ENCODE results near the gene DHRS2.

DHRS2 gene

GRCh38 chr14:23613242-23614070 lies 22.7 kb upstream of the DHRS2 start:
- DNase-seq: no peak

GRCh38 chr14:23614395-23614828 lies 21.8 kb upstream of the DHRS2 start:
- DNase-seq: no peak

GRCh38 chr14:23615856-23616255 lies 20.3 kb upstream of the DHRS2 start:
- DNase-seq: no peak

GRCh38 chr14:23617539-23617938 lies 18.6 kb upstream of the DHRS2 start:
- no peak for DNase-seq

GRCh38 chr14:23618415-23618988 lies 17.7 kb upstream of the DHRS2 start:
- DNase-seq: no peak

- DNase-seq: no peak
Measured at GRCh38 chr14:23620177-23620702, 15.9 kb upstream of the DHRS2 start.

- no peak for DNase-seq
Measured at GRCh38 chr14:23621204-23621931, 14.8 kb upstream of the DHRS2 start.

- DNase-seq: no peak
Measured at GRCh38 chr14:23621932-23622730, 14.0 kb upstream of the DHRS2 start.

GRCh38 chr14:23622990-23623389 lies 13.2 kb upstream of the DHRS2 start:
- DNase-seq: no peak

GRCh38 chr14:23623962-23624361 lies 12.2 kb upstream of the DHRS2 start:
- DNase-seq: no peak

- DNase-seq: no peak
Measured at GRCh38 chr14:23624830-23625404, 11.2 kb upstream of the DHRS2 start.

GRCh38 chr14:23626946-23627345 lies 9.2 kb upstream of the DHRS2 start:
- no peak for DNase-seq

- DNase-seq: no peak
Measured at GRCh38 chr14:23627961-23628360, 8.2 kb upstream of the DHRS2 start.

- DNase-seq: no peak
Measured at GRCh38 chr14:23629204-23629603, 7.0 kb upstream of the DHRS2 start.

- DNase-seq: no peak
Measured at GRCh38 chr14:23629832-23630396, 6.2 kb upstream of the DHRS2 start.

- DNase-seq: no peak
Measured at GRCh38 chr14:23630687-23631086, 5.5 kb upstream of the DHRS2 start.

- no peak for DNase-seq
Measured at GRCh38 chr14:23631234-23631633, 4.9 kb upstream of the DHRS2 start.

- DNase-seq: peak; percentile 82 to 83
Measured at GRCh38 chr14:23631702-23632460, 4.3 kb upstream of the DHRS2 start.

- no peak for DNase-seq
Measured at GRCh38 chr14:23632461-23633159, 3.6 kb upstream of the DHRS2 start.

GRCh38 chr14:23633160-23633701 lies 2.9 kb upstream of the DHRS2 start:
- DNase-seq: no peak
